GM12878 (cell line): ENCODE data around the gene PPP6C. TPM values are rescaled to one million over a fixed set of nuclear protein-coding genes. Genes with fewer than 3 reads are reported as not detected.

ENCODE experiments used
- BHLHE40 ChIP-seq, 2 experiments: fragments of 450-650 bp in 1 of 2; IDR thresholded peaks; 2 replicates each; pipeline ENCODE4 v1.6.1; 2011 to 2017; ENCODE audit warnings: low read depth in 2 of 2, borderline replicate concordance in 1 of 2, improper control_type of control experiment in 1 of 2, low read length in 1 of 2, mild to moderate bottlenecking in 1 of 2
- CBFB ChIP-seq: IDR thresholded peaks from 2 replicates; pipeline ENCODE4 v1.6.1; 2016; ENCODE audit warnings: antibody characterized with exemption, low read depth
- GATAD2B ChIP-seq: fragments of 450-650 bp; conservative IDR thresholded peaks from 2 replicates; pipeline ENCODE4 v1.6.1; 2017; ENCODE audit warnings: low read depth, mild to moderate bottlenecking, moderate library complexity
- LARP7 ChIP-seq: fragments of 450-650 bp; IDR thresholded peaks from 2 replicates; pipeline ENCODE4 v1.6.1; 2017; ENCODE audit warnings: mild to moderate bottlenecking
- MTA2 ChIP-seq: fragments of 450-650 bp; IDR thresholded peaks from 2 replicates; pipeline ENCODE4 v1.6.1; 2016; ENCODE audit warnings: low read depth, mild to moderate bottlenecking, moderate library complexity
- RAD21 ChIP-seq: IDR thresholded peaks from 2 replicates; pipeline ENCODE4 v1.6.1; 2011; ENCODE audit warnings: mild to moderate bottlenecking, low read depth, low read length, moderate library complexity; ENCODE audit not compliant: insufficient read depth
- RELA ChIP-seq: fragments of 450-650 bp; IDR thresholded peaks from 2 replicates; pipeline ENCODE4 v1.8.0; 2014; ENCODE audit warnings: borderline replicate concordance; ENCODE audit not compliant: partially characterized antibody
- STAT3 ChIP-seq: IDR thresholded peaks from 2 replicates; pipeline ENCODE4 v1.6.1; 2011; ENCODE audit warnings: low read depth, low read length, improper control_type of control experiment
- TBL1XR1 ChIP-seq: IDR thresholded peaks from 2 replicates; pipeline ENCODE4 v1.6.1; 2012; ENCODE audit warnings: low read depth, low read length, improper control_type of control experiment
- TCF12 ChIP-seq: IDR thresholded peaks from 2 replicates; pipeline ENCODE4 v1.6.1; 2011; ENCODE audit warnings: low read depth, mild to moderate bottlenecking, low read length
- YY1 ChIP-seq: IDR thresholded peaks from 2 replicates; pipeline ENCODE4 v1.6.1; 2011; ENCODE audit warnings: low read depth, mild to moderate bottlenecking, low read length
- ZNF207 ChIP-seq: fragments of 450-650 bp; IDR thresholded peaks from 2 replicates; pipeline ENCODE4 v1.6.1; 2014; ENCODE audit warnings: antibody characterized with exemption, mild to moderate bottlenecking, borderline replicate concordance
- ZNF217 ChIP-seq: fragments of 450-650 bp; IDR thresholded peaks from 2 replicates; pipeline ENCODE4 v1.6.1; 2017; ENCODE audit warnings: antibody characterized with exemption, mild to moderate bottlenecking
- polyA plus RNA-seq, 11 experiments: library from polyadenylated mRNA; depleted of rRNA in 4 of 11; unstranded in 6 of 11; stranded (reverse) in 5 of 11; fragments of >200 nt; fragmentation: Nextera tagmentation in 4 of 11; fragmentation: Illumina TruSeq in 1 of 11; extraction: Ambion mirVana in 4 of 11; extraction: Trizol in 1 of 11; gene quantifications; 1 replicate in 1 of 11; 2 replicates in 10 of 11; pipeline versions ENCODE4 v1.2.1 to v1.2.3, GENCODE V29; 2011 to 2016; ENCODE audit warnings: inconsistent platforms in 2 of 11, missing spikeins in 2 of 11, low read depth in 1 of 11
- total RNA-seq, 4 experiments: library from RNA; depleted of rRNA in 3 of 4; stranded (reverse); fragments of >200 nt in 3 of 4; fragmentation: Illumina TruSeq in 1 of 4; extraction: Trizol in 1 of 4; gene quantifications; 2 replicates each; pipeline versions ENCODE4 v1.2.1 to v1.2.3, GENCODE V29; 2013 to 2021
- TF ChIP-seq, protein P1 (sequence below), 3 experiments: IDR thresholded peaks in 2 of 3; conservative IDR thresholded peaks in 1 of 3; 2 replicates each; pipeline ENCODE4 v1.5.1; 2011; ENCODE audit warnings: low read depth in 3 of 3, low read length in 3 of 3, mild to moderate bottlenecking in 3 of 3, control low read depth in 2 of 3, moderate library complexity in 2 of 3, inconsistent platforms in 1 of 3, mixed read lengths in 1 of 3; ENCODE audit not compliant: control insufficient read depth in 2 of 3, insufficient read depth in 1 of 3; ENCODE audit errors: extremely low read depth in 1 of 3
- TF ChIP-seq, protein P2 (sequence below): fragments of 450-650 bp; IDR thresholded peaks from 2 replicates; pipeline ENCODE4 v1.6.1; 2017; ENCODE audit warnings: mild to moderate bottlenecking, low read depth, inconsistent platforms; ENCODE audit not compliant: poor library complexity, severe bottlenecking
- TF ChIP-seq, protein P3 (sequence below): fragments of 450-650 bp; IDR thresholded peaks from 2 replicates; pipeline ENCODE4 v1.6.1; 2016; ENCODE audit warnings: mild to moderate bottlenecking
- TF ChIP-seq, protein P4 (sequence below): IDR thresholded peaks from 2 replicates; pipeline ENCODE4 v1.6.1; 2012; ENCODE audit warnings: mild to moderate bottlenecking, low read depth, low read length
- TF ChIP-seq, protein P5 (sequence below): IDR thresholded peaks from 2 replicates; pipeline ENCODE4 v1.6.1; 2012; ENCODE audit warnings: low read depth, low read length, improper control_type of control experiment

PPP6C gene
- total and polyA plus RNA-seq, 10 of the 15 experiments (the other 5 are each of a cell fraction or from before 2014, with no cell fraction given): 26.8 to 45.3 (median 37.1) TPM

GRCh38 chr9:125189361-125190289 lies at the start of gene PPP6C (continued):
- TF ChIP-seq, protein P1, sequence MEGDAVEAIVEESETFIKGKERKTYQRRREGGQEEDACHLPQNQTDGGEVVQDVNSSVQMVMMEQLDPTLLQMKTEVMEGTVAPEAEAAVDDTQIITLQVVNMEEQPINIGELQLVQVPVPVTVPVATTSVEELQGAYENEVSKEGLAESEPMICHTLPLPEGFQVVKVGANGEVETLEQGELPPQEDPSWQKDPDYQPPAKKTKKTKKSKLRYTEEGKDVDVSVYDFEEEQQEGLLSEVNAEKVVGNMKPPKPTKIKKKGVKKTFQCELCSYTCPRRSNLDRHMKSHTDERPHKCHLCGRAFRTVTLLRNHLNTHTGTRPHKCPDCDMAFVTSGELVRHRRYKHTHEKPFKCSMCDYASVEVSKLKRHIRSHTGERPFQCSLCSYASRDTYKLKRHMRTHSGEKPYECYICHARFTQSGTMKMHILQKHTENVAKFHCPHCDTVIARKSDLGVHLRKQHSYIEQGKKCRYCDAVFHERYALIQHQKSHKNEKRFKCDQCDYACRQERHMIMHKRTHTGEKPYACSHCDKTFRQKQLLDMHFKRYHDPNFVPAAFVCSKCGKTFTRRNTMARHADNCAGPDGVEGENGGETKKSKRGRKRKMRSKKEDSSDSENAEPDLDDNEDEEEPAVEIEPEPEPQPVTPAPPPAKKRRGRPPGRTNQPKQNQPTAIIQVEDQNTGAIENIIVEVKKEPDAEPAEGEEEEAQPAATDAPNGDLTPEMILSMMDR (IDR thresholded peaks at IDR 0.05 in 2 of 3, conservative IDR thresholded peaks at IDR 0.05 in 1 of 3; ENCODE audit: control insufficient read depth in 2 of 3, extremely low read depth in 1 of 3, insufficient read depth in 1 of 3, low read depth in 3 of 3, low read length in 3 of 3): peak; percentile 68 to 84 (median 75)
- peak; percentile 58; the same call in 1 of the 2 replicates for TF ChIP-seq TBL1XR1
- TF ChIP-seq, protein P2, sequence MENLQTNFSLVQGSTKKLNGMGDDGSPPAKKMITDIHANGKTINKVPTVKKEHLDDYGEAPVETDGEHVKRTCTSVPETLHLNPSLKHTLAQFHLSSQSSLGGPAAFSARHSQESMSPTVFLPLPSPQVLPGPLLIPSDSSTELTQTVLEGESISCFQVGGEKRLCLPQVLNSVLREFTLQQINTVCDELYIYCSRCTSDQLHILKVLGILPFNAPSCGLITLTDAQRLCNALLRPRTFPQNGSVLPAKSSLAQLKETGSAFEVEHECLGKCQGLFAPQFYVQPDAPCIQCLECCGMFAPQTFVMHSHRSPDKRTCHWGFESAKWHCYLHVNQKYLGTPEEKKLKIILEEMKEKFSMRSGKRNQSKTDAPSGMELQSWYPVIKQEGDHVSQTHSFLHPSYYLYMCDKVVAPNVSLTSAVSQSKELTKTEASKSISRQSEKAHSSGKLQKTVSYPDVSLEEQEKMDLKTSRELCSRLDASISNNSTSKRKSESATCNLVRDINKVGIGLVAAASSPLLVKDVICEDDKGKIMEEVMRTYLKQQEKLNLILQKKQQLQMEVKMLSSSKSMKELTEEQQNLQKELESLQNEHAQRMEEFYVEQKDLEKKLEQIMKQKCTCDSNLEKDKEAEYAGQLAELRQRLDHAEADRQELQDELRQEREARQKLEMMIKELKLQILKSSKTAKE: peak; percentile 49
- no peak; the same call in 1 of the 2 replicates for TF ChIP-seq GATAD2B
- peak; percentile 83; the same call in 1 of the 2 replicates for TF ChIP-seq ZNF207
- TF ChIP-seq, protein P3, sequence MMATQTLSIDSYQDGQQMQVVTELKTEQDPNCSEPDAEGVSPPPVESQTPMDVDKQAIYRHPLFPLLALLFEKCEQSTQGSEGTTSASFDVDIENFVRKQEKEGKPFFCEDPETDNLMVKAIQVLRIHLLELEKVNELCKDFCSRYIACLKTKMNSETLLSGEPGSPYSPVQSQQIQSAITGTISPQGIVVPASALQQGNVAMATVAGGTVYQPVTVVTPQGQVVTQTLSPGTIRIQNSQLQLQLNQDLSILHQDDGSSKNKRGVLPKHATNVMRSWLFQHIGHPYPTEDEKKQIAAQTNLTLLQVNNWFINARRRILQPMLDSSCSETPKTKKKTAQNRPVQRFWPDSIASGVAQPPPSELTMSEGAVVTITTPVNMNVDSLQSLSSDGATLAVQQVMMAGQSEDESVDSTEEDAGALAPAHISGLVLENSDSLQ: peak; percentile 73
- TF ChIP-seq BHLHE40 (IDR thresholded peaks at IDR 0.05; ENCODE audit: borderline replicate concordance in 1 of 2, low read depth in 2 of 2, low read length in 1 of 2): peak in 1 of 2 experiments; percentile 82; a peak in 2 of 4 replicates
- TF ChIP-seq RAD21: 0 out of 2 replicates have a peak, but pooled peaks have one; percentile 14
- TF ChIP-seq MTA2: no peak
- TF ChIP-seq, protein P4, sequence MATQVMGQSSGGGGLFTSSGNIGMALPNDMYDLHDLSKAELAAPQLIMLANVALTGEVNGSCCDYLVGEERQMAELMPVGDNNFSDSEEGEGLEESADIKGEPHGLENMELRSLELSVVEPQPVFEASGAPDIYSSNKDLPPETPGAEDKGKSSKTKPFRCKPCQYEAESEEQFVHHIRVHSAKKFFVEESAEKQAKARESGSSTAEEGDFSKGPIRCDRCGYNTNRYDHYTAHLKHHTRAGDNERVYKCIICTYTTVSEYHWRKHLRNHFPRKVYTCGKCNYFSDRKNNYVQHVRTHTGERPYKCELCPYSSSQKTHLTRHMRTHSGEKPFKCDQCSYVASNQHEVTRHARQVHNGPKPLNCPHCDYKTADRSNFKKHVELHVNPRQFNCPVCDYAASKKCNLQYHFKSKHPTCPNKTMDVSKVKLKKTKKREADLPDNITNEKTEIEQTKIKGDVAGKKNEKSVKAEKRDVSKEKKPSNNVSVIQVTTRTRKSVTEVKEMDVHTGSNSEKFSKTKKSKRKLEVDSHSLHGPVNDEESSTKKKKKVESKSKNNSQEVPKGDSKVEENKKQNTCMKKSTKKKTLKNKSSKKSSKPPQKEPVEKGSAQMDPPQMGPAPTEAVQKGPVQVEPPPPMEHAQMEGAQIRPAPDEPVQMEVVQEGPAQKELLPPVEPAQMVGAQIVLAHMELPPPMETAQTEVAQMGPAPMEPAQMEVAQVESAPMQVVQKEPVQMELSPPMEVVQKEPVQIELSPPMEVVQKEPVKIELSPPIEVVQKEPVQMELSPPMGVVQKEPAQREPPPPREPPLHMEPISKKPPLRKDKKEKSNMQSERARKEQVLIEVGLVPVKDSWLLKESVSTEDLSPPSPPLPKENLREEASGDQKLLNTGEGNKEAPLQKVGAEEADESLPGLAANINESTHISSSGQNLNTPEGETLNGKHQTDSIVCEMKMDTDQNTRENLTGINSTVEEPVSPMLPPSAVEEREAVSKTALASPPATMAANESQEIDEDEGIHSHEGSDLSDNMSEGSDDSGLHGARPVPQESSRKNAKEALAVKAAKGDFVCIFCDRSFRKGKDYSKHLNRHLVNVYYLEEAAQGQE: peak; percentile 33; the same call in 1 of the 2 replicates
- 0 out of 2 replicates have a peak, but pooled peaks have one; percentile 43 for TF ChIP-seq TCF12
- TF ChIP-seq YY1: peak; percentile 93
- TF ChIP-seq CBFB: peak; percentile 74; the same call in 1 of the 2 replicates
- peak; percentile 81 for TF ChIP-seq RELA
- no peak for TF ChIP-seq STAT3
- peak; percentile 72; the same call in 1 of the 2 replicates for TF ChIP-seq LARP7
- TF ChIP-seq ZNF217: 0 out of 2 replicates have a peak, but pooled peaks have one; percentile 44
- TF ChIP-seq, protein P5, sequence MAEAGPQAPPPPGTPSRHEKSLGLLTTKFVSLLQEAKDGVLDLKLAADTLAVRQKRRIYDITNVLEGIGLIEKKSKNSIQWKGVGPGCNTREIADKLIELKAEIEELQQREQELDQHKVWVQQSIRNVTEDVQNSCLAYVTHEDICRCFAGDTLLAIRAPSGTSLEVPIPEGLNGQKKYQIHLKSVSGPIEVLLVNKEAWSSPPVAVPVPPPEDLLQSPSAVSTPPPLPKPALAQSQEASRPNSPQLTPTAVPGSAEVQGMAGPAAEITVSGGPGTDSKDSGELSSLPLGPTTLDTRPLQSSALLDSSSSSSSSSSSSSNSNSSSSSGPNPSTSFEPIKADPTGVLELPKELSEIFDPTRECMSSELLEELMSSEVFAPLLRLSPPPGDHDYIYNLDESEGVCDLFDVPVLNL: peak; percentile 56; the same call in 1 of the 2 replicates
